ENCODE results near the gene SLC10A7.
A peak's percentile ranks its signal among the peaks of the same experiment; 100 is the strongest.

Gene SLC10A7

GRCh38 chr4:146525754-146526153 is 4.0 kb upstream of the SLC10A7 start:
- TF ChIP-seq CTCF (IDR thresholded peaks at IDR 0.05; ENCODE audit: low read depth, low read length, missing control alignments) = no peak
- no peak for DNase-seq (ENCODE audit: low read depth)
- H3K4me3 ChIP-seq (ENCODE audit: low read depth, low read length) = no peak overlapping the region

- no peak overlapping the region for H3K4me3 ChIP-seq (ENCODE audit: low read depth, low read length)
- no peak for DNase-seq (ENCODE audit: low read depth)
- no peak for TF ChIP-seq CTCF (IDR thresholded peaks at IDR 0.05; ENCODE audit: low read depth, low read length, missing control alignments)
These were observed 2.9 kb upstream of the SLC10A7 start for GRCh38 chr4:146524663-146525062.

GRCh38 chr4:146522869-146523205 is 1.1 kb upstream of the SLC10A7 start:
- no peak for TF ChIP-seq CTCF (IDR thresholded peaks at IDR 0.05; ENCODE audit: low read depth, low read length, missing control alignments)

GRCh38 chr4:146522098-146522868 is 543 bp upstream of the SLC10A7 start:
- no peak for TF ChIP-seq CTCF (IDR thresholded peaks at IDR 0.05; ENCODE audit: low read depth, low read length, missing control alignments)
- DNase-seq (ENCODE audit: low read depth) = peak; percentile 61
- peak overlapping the region; percentile 71 for H3K4me3 ChIP-seq (ENCODE audit: low read depth, low read length)

More at GRCh38 chr4:146522869-146523205, 1.1 kb upstream of the SLC10A7 start:
- DNase-seq (ENCODE audit: low read depth) = no peak
- H3K4me3 ChIP-seq (ENCODE audit: low read depth, low read length) = peak overlapping the region; percentile 71

- no peak for TF ChIP-seq CTCF (IDR thresholded peaks at IDR 0.05; ENCODE audit: low read depth, low read length, missing control alignments)
- peak overlapping the region; percentile 71 for H3K4me3 ChIP-seq (ENCODE audit: low read depth, low read length)
- peak; percentile 53 for DNase-seq (ENCODE audit: low read depth)
These were observed 722 bp downstream of the SLC10A7 start for GRCh38 chr4:146520896-146521540.

GRCh38 chr4:146514651-146515357 is 6.9 kb downstream of the SLC10A7 start:
- H3K4me3 ChIP-seq (ENCODE audit: low read depth, low read length) = no peak overlapping the region
- TF ChIP-seq CTCF (IDR thresholded peaks at IDR 0.05; ENCODE audit: low read depth, low read length, missing control alignments) = no peak
- no peak for DNase-seq (ENCODE audit: low read depth)
